ENCODE results near the gene CCSER1. TPM values are rescaled to one million over a fixed set of nuclear protein-coding genes. Genes with fewer than 3 reads are reported as not detected.

The CCSER1 gene
- total and polyA plus RNA-seq, 2 experiments from 2014 or later: 5.2 to 23.4 TPM

DNA sequence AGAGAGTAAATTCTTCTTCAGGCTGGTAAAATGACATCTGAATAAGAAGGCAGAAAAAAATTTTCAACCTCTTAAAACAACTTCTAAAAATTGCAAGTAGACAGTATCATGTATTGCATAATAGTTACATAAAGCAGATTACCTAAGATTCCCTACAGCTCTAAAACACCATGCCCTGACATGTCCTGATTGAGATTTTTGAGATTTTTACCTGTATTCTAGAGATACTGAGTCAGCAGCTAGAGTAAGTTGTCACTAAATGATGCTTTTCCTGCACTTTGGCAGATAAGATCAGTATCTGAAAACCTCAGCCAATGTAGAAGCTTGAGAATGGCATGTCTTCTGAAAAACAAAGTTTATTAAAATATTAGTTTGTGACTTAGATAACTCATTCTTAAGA lies 713.6 kb downstream of the CCSER1 start:
- Histone ChIP-seq H3K9me3 (ENCODE audit: low read depth) (no peaks in the 10 kb centered on the region), H3K27me3 (no peaks in the 10 kb centered on the region), H3K9me2 (replicated peaks; ENCODE audit: insufficient read depth) (no peaks in the 10 kb centered on the region), H3K4me3 (no peak overlapping the region), H3K4me1 (ENCODE audit: insufficient read depth) (peaks cover 13% of the 10 kb centered on the region), H3K79me2 (no peaks in the 10 kb centered on the region), H4K20me1 (ENCODE audit: insufficient read depth, poor library complexity, severe bottlenecking) (no peaks in the 10 kb centered on the region), H3K27ac (no peak overlapping the region), H2AFZ (no peak overlapping the region), H3K36me3 (replicated peaks; ENCODE audit: insufficient read depth, low read depth) (no peaks in the 10 kb centered on the region), H3K4me2 (no peak overlapping the region)
- DNase-seq (ENCODE audit: low spot score): no peak
- no peak for TF ChIP-seq EZH2phosphoT487 (IDR thresholded peaks at IDR 0.05; ENCODE audit: low read depth, severe bottlenecking, unreplicated experiment)
- TF ChIP-seq EZH2 (IDR thresholded peaks at IDR 0.05; ENCODE audit: borderline replicate concordance): no peak
- TF ChIP-seq CTCF (IDR thresholded peaks at IDR 0.05; ENCODE audit: poor library complexity): no peak

DNA sequence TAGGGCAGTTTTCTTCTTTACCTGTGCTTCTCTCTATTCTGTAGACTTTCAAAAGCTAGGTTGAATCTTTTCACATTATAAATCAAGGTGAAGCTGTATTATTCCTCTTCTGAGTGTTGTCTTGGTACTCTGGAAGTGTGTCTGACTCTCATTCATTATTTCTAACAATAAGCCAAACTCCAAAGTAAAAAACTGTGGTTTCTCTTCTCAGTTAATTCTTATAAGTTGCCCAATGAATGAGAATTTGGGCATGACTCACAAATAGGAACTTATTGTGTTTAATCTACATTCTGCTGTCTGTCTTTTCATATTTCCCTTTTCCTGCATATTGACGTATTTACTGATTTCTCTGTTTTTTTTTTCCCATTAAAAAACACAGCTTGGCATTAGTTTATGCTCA lies 714.5 kb downstream of the CCSER1 start:
- DNase-seq (ENCODE audit: low spot score): no peak
- H4K20me1 ChIP-seq (ENCODE audit: insufficient read depth, poor library complexity, severe bottlenecking): no peaks in the 10 kb centered on the region
- no peaks in the 10 kb centered on the region for H3K9me3 ChIP-seq (ENCODE audit: low read depth)
- H3K79me2 ChIP-seq: no peaks in the 10 kb centered on the region
- H3K4me1 ChIP-seq (ENCODE audit: insufficient read depth): peaks cover 13% of the 10 kb centered on the region
- 90% methylated on average over 1 of the region's 1 CpG for WGBS (ENCODE audit: low lambda C conversion rate, missing lambda C conversion rate)
- H3K4me2 ChIP-seq: no peak overlapping the region
- TF ChIP-seq EZH2phosphoT487 (IDR thresholded peaks at IDR 0.05; ENCODE audit: low read depth, severe bottlenecking, unreplicated experiment) (no peak), CTCF (IDR thresholded peaks at IDR 0.05; ENCODE audit: poor library complexity) (no peak), EZH2 (IDR thresholded peaks at IDR 0.05; ENCODE audit: borderline replicate concordance) (no peak)
- no peak overlapping the region for H3K4me3 ChIP-seq
- H3K27me3 ChIP-seq: no peaks in the 10 kb centered on the region
- H2AFZ ChIP-seq: no peak overlapping the region
- no peaks in the 10 kb centered on the region for H3K36me3 ChIP-seq (replicated peaks; ENCODE audit: insufficient read depth, low read depth)
- H3K27ac ChIP-seq: no peak overlapping the region
- H3K9me2 ChIP-seq (replicated peaks; ENCODE audit: insufficient read depth): no peaks in the 10 kb centered on the region

DNA sequence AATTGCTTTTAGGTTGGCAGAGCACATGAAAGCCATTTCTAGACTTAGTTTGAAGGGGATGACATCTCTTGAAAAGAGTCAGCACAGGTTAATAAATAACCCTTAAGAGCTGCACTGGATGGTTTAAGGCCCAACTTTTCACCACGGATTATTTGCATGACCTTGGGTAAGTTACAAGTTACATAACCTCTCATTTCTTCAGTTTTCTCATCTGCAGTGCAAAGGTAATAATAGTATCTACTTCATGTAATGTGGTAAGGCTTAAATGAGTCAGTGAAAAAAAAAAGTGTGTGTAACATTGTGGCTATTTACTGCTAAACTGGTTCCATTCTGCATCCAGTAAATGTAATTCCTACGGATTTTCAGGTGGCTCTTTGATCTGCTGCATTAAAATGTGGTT lies 715.8 kb downstream of the CCSER1 start:
- Histone ChIP-seq H3K36me3 (replicated peaks; ENCODE audit: insufficient read depth, low read depth) (no peaks in the 10 kb centered on the region), H3K9me2 (replicated peaks; ENCODE audit: insufficient read depth) (no peaks in the 10 kb centered on the region), H3K4me2 (no peak overlapping the region), H3K79me2 (no peaks in the 10 kb centered on the region), H3K27ac (peak overlapping the region; percentile 17), H2AFZ (no peak overlapping the region), H3K27me3 (no peaks in the 10 kb centered on the region), H3K4me1 (ENCODE audit: insufficient read depth) (peaks cover 13% of the 10 kb centered on the region), H3K9me3 (ENCODE audit: low read depth) (no peaks in the 10 kb centered on the region), H3K4me3 (no peak overlapping the region), H4K20me1 (ENCODE audit: insufficient read depth, poor library complexity, severe bottlenecking) (no peaks in the 10 kb centered on the region)
- 34% methylated on average over 2 of the region's 2 CpGs for WGBS (ENCODE audit: low lambda C conversion rate, missing lambda C conversion rate)
- TF ChIP-seq EZH2 (IDR thresholded peaks at IDR 0.05; ENCODE audit: borderline replicate concordance) (no peak), EZH2phosphoT487 (IDR thresholded peaks at IDR 0.05; ENCODE audit: low read depth, severe bottlenecking, unreplicated experiment) (no peak), CTCF (IDR thresholded peaks at IDR 0.05; ENCODE audit: poor library complexity) (no peak)
- peak; percentile 43 for DNase-seq (ENCODE audit: low spot score)

- no peak overlapping the region for H3K27ac ChIP-seq
- no peak overlapping the region for H3K4me3 ChIP-seq
- H3K27me3 ChIP-seq: no peaks in the 10 kb centered on the region
- no peak overlapping the region for H3K4me2 ChIP-seq
- H3K4me1 ChIP-seq (ENCODE audit: insufficient read depth): peaks cover 13% of the 10 kb centered on the region
- H3K79me2 ChIP-seq: no peaks in the 10 kb centered on the region
- H3K36me3 ChIP-seq (replicated peaks; ENCODE audit: insufficient read depth, low read depth): no peaks in the 10 kb centered on the region
- H3K9me3 ChIP-seq (ENCODE audit: low read depth): no peaks in the 10 kb centered on the region
- no peaks in the 10 kb centered on the region for H3K9me2 ChIP-seq (replicated peaks; ENCODE audit: insufficient read depth)
- no peak for TF ChIP-seq EZH2 (IDR thresholded peaks at IDR 0.05; ENCODE audit: borderline replicate concordance)
- TF ChIP-seq CTCF (IDR thresholded peaks at IDR 0.05; ENCODE audit: poor library complexity): no peak
- TF ChIP-seq EZH2phosphoT487 (IDR thresholded peaks at IDR 0.05; ENCODE audit: low read depth, severe bottlenecking, unreplicated experiment): no peak
- DNase-seq (ENCODE audit: low spot score): no peak
- no peaks in the 10 kb centered on the region for H4K20me1 ChIP-seq (ENCODE audit: insufficient read depth, poor library complexity, severe bottlenecking)
- H2AFZ ChIP-seq: no peak overlapping the region
Measured at GRCh38 chr4:90844241-90844640, 717.0 kb downstream of the CCSER1 start.

Data from hepatocyte (in vitro differentiated cells).